Measurements from ENCODE around the gene TTLL12. TPM values are rescaled to one million over a fixed set of nuclear protein-coding genes. Genes with fewer than 3 reads are reported as not detected.

The TTLL12 gene
- polyA plus RNA-seq, 2 of the 4 experiments (the other 2 are of a cell fraction), result 8.6 to 18.7 TPM

- TF ChIP-seq USF2 (IDR thresholded peaks at IDR 0.05), result no peak
- TF ChIP-seq PBX3 (IDR thresholded peaks at IDR 0.05), result no peak
These were observed 14.7 kb downstream of the TTLL12 start (continued) for GRCh38 chr22:43172191-43172590.

GRCh38 chr22:43171607-43172006 lies 15.3 kb downstream of the TTLL12 start:
- FAIRE-seq (no peak), DNase-seq (ENCODE audit: low read depth in 1 of 2, low spot score in 1 of 2) (no peak)
- TF ChIP-seq HOXA7 (CRISPR knock-in tag; IDR thresholded peaks at IDR 0.05) (no peak), ELK1 (IDR thresholded peaks at IDR 0.05; ENCODE audit: low read depth, low read length) (no peak), NR3C1 (IDR thresholded peaks at IDR 0.05) (no peak), MAFK (IDR thresholded peaks at IDR 0.05; ENCODE audit: partially characterized antibody) (no peak), ESRRA (IDR thresholded peaks at IDR 0.05; ENCODE audit: borderline replicate concordance, low read length) (no peak), HEYL (CRISPR knock-in tag; IDR thresholded peaks at IDR 0.05) (no peak), EHF (CRISPR knock-in tag; IDR thresholded peaks at IDR 0.05) (no peak)

GRCh38 chr22:43171019-43171491 lies 15.9 kb downstream of the TTLL12 start:
- POLR2A ChIA-PET, result no interaction called here
- no peak for TF ChIP-seq RCOR1 (IDR thresholded peaks at IDR 0.05; ENCODE audit: low read depth, low read length)
- no peak for TF ChIP-seq RNF2 (IDR thresholded peaks at IDR 0.05; ENCODE audit: borderline replicate concordance, low read depth)
- TF ChIP-seq CHD2 (IDR thresholded peaks at IDR 0.05; ENCODE audit: low read length, partially characterized antibody), result no peak
- TF ChIP-seq HES2 (IDR thresholded peaks at IDR 0.05), result no peak
- TF ChIP-seq HMGXB4 (CRISPR knock-in tag; IDR thresholded peaks at IDR 0.05; ENCODE audit: borderline replicate concordance), result no peak
- no peak for TF ChIP-seq MAFK (IDR thresholded peaks at IDR 0.05; ENCODE audit: partially characterized antibody)
- no peak for TF ChIP-seq BCL3 (IDR thresholded peaks at IDR 0.05)
- TF ChIP-seq EHF (CRISPR knock-in tag; IDR thresholded peaks at IDR 0.05), result no peak
- no peak for TF ChIP-seq TFCP2L1 (CRISPR knock-in tag; IDR thresholded peaks at IDR 0.05)
- no peak for TF ChIP-seq REST (IDR thresholded peaks at IDR 0.05)

More at GRCh38 chr22:43171607-43172006, 15.3 kb downstream of the TTLL12 start:
- WGBS (ENCODE audit: missing lambda C conversion rate), result 73% methylated on average over 3 of the region's 12 CpGs
- Histone ChIP-seq H3K4me3 (no peak overlapping the region), H3K4me2 (no peak overlapping the region), H3K9me3 (no peaks in the 10 kb centered on the region), H3K4me1 (no peaks in the 10 kb centered on the region), H3K27ac (no peak overlapping the region)
- POLR2A ChIA-PET, result no interaction called here
- CTCF ChIA-PET, result no interaction called here
- ATAC-seq, result no peak

More at GRCh38 chr22:43171019-43171491, 15.9 kb downstream of the TTLL12 start:
- 91% methylated on average over 8 of the region's 14 CpGs for WGBS (ENCODE audit: missing lambda C conversion rate)
- Histone ChIP-seq H3K4me3 (no peak overlapping the region), H3K9me3 (no peaks in the 10 kb centered on the region), H3K27ac (no peak overlapping the region), H3K4me1 (no peaks in the 10 kb centered on the region), H3K4me2 (no peak overlapping the region)
- DNase-seq (ENCODE audit: low read depth in 1 of 2, low spot score in 1 of 2) (no peak), FAIRE-seq (no peak), ATAC-seq (no peak)
- CTCF ChIA-PET, result interaction anchor here (0.7 kb wide), 1 partner anchor 72 kb away, joined by 4 read pairs; no protein-coding TSS in a partner anchor
